ENCODE data around the gene TMA7B. TPM values are rescaled to one million over a fixed set of nuclear protein-coding genes. Genes with fewer than 3 reads are reported as not detected.

TMA7B gene
- total and polyA plus RNA-seq, 10 of the 15 experiments (the other 5 are each of a cell fraction or from before 2014, with no cell fraction given): 0.33 to 2.9 (median 1.8) TPM

GRCh38 chr22:39949964-39950737, 10.0 kb upstream of the TMA7B start:
- no peak; the same call in 2 of the 3 replicates for ATAC-seq
- peaks cover 17% of the 10 kb centered on the region for H3K79me2 ChIP-seq (ENCODE audit: control insufficient read depth, insufficient read depth, low read length)
- DNase-seq (ENCODE audit: low read depth, low spot score): no peak
- SMC1A ChIA-PET (ENCODE audit: uncharacterized antibody, unreplicated experiment): interaction anchor here (1.2 to 2.4 kb wide), 5 partner anchors 8 to 51 kb away, joined by 3 to 13 read pairs (median 3); no protein-coding TSS in a partner anchor
- no peaks in the 10 kb centered on the region; the same call in 2 of the 3 replicates for H3K9me3 ChIP-seq (replicated peaks; ENCODE audit: control insufficient read depth, insufficient read depth, low read length)
- POLR2A ChIA-PET: no interaction called here
- no peak overlapping the region for H3K9ac ChIP-seq (ENCODE audit: control insufficient read depth, insufficient read depth, low read length)
- H3K4me3 ChIP-seq: no peak overlapping the region
- H3K4me2 ChIP-seq (ENCODE audit: control insufficient read depth, insufficient read depth): peak overlapping the region; percentile 49
- RAD21 ChIA-PET (ENCODE audit: unreplicated experiment): no interaction called here
- WGBS (ENCODE audit: insufficient coverage, insufficient replicate concordance, low lambda C conversion rate, missing lambda C conversion rate): 36% methylated on average over 8 of the region's 8 CpGs
- H3K4me1 ChIP-seq (ENCODE audit: control insufficient read depth, insufficient read depth, low read length): peaks cover 62% of the 10 kb centered on the region
- no peak overlapping the region for H3K27ac ChIP-seq (ENCODE audit: control insufficient read depth, insufficient read depth)
- no peak overlapping the region for H2AFZ ChIP-seq (ENCODE audit: control insufficient read depth, low read depth, low read length)
- intact Hi-C loops (cut with micrococcal nuclease; ENCODE audit: unreplicated experiment): no loop called here
- in situ Hi-C loops (cut with MboI): no loop called here
- no peak for FAIRE-seq
- peaks cover 10% of the 10 kb centered on the region; the same call in 1 of the 2 replicates for H4K20me1 ChIP-seq (ENCODE audit: control insufficient read depth, insufficient read depth)
- BruUV-seq (replicated peaks): no TSS peak
- no peaks in the 10 kb centered on the region for H3K27me3 ChIP-seq (replicated peaks in 1 of 2; ENCODE audit: control insufficient read depth in 2 of 2, insufficient read depth in 2 of 2, low read length in 1 of 2)
- CTCF ChIA-PET: interaction anchor here (1.2 to 2.1 kb wide), 7 partner anchors 7 to 398 kb away, joined by 3 to 6 read pairs (median 4); no protein-coding TSS in a partner anchor
- H3K36me3 ChIP-seq (ENCODE audit: control insufficient read depth in 2 of 2, insufficient read depth in 2 of 2, low read length in 1 of 2): peaks cover 10 to 38% of the 10 kb centered on the region in 2 experiments
- TF ChIP-seq PAX8 (IDR thresholded peaks at IDR 0.05) (no peak), ZNF592 (IDR thresholded peaks at IDR 0.05) (no peak), ETV6 (conservative IDR thresholded peaks at IDR 0.05 in 1 of 2, IDR thresholded peaks at IDR 0.05 in 1 of 2; ENCODE audit: borderline replicate concordance in 1 of 2, low read depth in 1 of 2) (no peak), HDGF (IDR thresholded peaks at IDR 0.05) (0 out of 2 replicates have a peak, but pooled peaks have one; percentile 34), FOXM1 (IDR thresholded peaks at IDR 0.05; ENCODE audit: low read depth, low read length) (no peak), IKZF2 (IDR thresholded peaks at IDR 0.05) (peak; percentile 16 to 43; a peak in 3 of 4 replicates), FOS (IDR thresholded peaks at IDR 0.05; ENCODE audit: borderline replicate concordance, extremely low read depth, insufficient read length) (no peak), MLLT1 (IDR thresholded peaks at IDR 0.05) (no peak), USF2 (IDR thresholded peaks at IDR 0.05; ENCODE audit: borderline replicate concordance, low read depth, low read length) (no peak), KLF5 (IDR thresholded peaks at IDR 0.05; ENCODE audit: partially characterized antibody) (no peak), MEF2B (IDR thresholded peaks at IDR 0.05; ENCODE audit: partially characterized antibody, poor library complexity, severe bottlenecking) (peak; percentile 17), NR2F1 (conservative IDR thresholded peaks at IDR 0.05) (peak; percentile 43), SIN3A (IDR thresholded peaks at IDR 0.05; ENCODE audit: low read depth, low read length) (no peak), CTCF (IDR thresholded peaks at IDR 0.05 in 2 of 3, conservative IDR thresholded peaks at IDR 0.05 in 1 of 3; ENCODE audit: control insufficient read depth in 2 of 3, extremely low read depth in 1 of 3, insufficient read depth in 1 of 3, low read depth in 3 of 3, low read length in 3 of 3) (no peak)

All from GM12878 (cell line).